Measurements from ENCODE around the gene BCAR3. TPM values are rescaled to one million over a fixed set of nuclear protein-coding genes. Genes with fewer than 3 reads are reported as not detected.
A peak's percentile ranks its signal among the peaks of the same experiment; 100 is the strongest.

The BCAR3 gene
- total and polyA plus RNA-seq, 2 experiments from 2014 or later, result 22.6 to 23.7 TPM

- no peaks in the 10 kb centered on the region for H3K79me2 ChIP-seq
- H3K27me3 ChIP-seq, result no peaks in the 10 kb centered on the region
- H3K9me2 ChIP-seq (replicated peaks; ENCODE audit: insufficient read depth), result no peaks in the 10 kb centered on the region
- no peak overlapping the region for H3K4me3 ChIP-seq
- H3K9me3 ChIP-seq (ENCODE audit: low read depth), result no peaks in the 10 kb centered on the region
- 68% methylated on average over 10 of the region's 10 CpGs for WGBS (ENCODE audit: low lambda C conversion rate, missing lambda C conversion rate)
- no peak for TF ChIP-seq EZH2 (IDR thresholded peaks at IDR 0.05; ENCODE audit: borderline replicate concordance)
- TF ChIP-seq, protein P1, sequence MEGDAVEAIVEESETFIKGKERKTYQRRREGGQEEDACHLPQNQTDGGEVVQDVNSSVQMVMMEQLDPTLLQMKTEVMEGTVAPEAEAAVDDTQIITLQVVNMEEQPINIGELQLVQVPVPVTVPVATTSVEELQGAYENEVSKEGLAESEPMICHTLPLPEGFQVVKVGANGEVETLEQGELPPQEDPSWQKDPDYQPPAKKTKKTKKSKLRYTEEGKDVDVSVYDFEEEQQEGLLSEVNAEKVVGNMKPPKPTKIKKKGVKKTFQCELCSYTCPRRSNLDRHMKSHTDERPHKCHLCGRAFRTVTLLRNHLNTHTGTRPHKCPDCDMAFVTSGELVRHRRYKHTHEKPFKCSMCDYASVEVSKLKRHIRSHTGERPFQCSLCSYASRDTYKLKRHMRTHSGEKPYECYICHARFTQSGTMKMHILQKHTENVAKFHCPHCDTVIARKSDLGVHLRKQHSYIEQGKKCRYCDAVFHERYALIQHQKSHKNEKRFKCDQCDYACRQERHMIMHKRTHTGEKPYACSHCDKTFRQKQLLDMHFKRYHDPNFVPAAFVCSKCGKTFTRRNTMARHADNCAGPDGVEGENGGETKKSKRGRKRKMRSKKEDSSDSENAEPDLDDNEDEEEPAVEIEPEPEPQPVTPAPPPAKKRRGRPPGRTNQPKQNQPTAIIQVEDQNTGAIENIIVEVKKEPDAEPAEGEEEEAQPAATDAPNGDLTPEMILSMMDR (IDR thresholded peaks at IDR 0.05; ENCODE audit: poor library complexity), result no peak
- no peak for TF ChIP-seq EZH2phosphoT487 (IDR thresholded peaks at IDR 0.05; ENCODE audit: low read depth, severe bottlenecking, unreplicated experiment)
- peaks cover 21% of the 10 kb centered on the region for H3K4me1 ChIP-seq (ENCODE audit: insufficient read depth)
- no peaks in the 10 kb centered on the region for H4K20me1 ChIP-seq (ENCODE audit: insufficient read depth, poor library complexity, severe bottlenecking)
- peak overlapping the region; percentile 86 for H3K27ac ChIP-seq
- H3K36me3 ChIP-seq (replicated peaks; ENCODE audit: insufficient read depth, low read depth), result no peaks in the 10 kb centered on the region
- no peak for DNase-seq (ENCODE audit: low spot score)
- H3K4me2 ChIP-seq, result no peak overlapping the region
- no peak overlapping the region for H2AFZ ChIP-seq
These were observed 115.4 kb downstream of the BCAR3 start for GRCh38 chr1:93566227-93566626.

- no peaks in the 10 kb centered on the region for H3K9me3 ChIP-seq (ENCODE audit: low read depth)
- peaks cover 21% of the 10 kb centered on the region for H3K4me1 ChIP-seq (ENCODE audit: insufficient read depth)
- 82% methylated on average over 4 of the region's 4 CpGs for WGBS (ENCODE audit: low lambda C conversion rate, missing lambda C conversion rate)
- TF ChIP-seq, protein P1 (IDR thresholded peaks at IDR 0.05; ENCODE audit: poor library complexity), result no peak
- TF ChIP-seq EZH2 (IDR thresholded peaks at IDR 0.05; ENCODE audit: borderline replicate concordance) (no peak), EZH2phosphoT487 (IDR thresholded peaks at IDR 0.05; ENCODE audit: low read depth, severe bottlenecking, unreplicated experiment) (no peak)
- no peaks in the 10 kb centered on the region for H3K27me3 ChIP-seq
- no peaks in the 10 kb centered on the region for H3K36me3 ChIP-seq (replicated peaks; ENCODE audit: insufficient read depth, low read depth)
- no peaks in the 10 kb centered on the region for H3K9me2 ChIP-seq (replicated peaks; ENCODE audit: insufficient read depth)
- H3K27ac ChIP-seq, result peak overlapping the region; percentile 86
- no peak overlapping the region for H3K4me3 ChIP-seq
- H3K79me2 ChIP-seq, result no peaks in the 10 kb centered on the region
- H3K4me2 ChIP-seq, result no peak overlapping the region
- H4K20me1 ChIP-seq (ENCODE audit: insufficient read depth, poor library complexity, severe bottlenecking), result no peaks in the 10 kb centered on the region
- H2AFZ ChIP-seq, result no peak overlapping the region
- no peak for DNase-seq (ENCODE audit: low spot score)
These were observed 116.0 kb downstream of the BCAR3 start for GRCh38 chr1:93565496-93566206.

DNA sequence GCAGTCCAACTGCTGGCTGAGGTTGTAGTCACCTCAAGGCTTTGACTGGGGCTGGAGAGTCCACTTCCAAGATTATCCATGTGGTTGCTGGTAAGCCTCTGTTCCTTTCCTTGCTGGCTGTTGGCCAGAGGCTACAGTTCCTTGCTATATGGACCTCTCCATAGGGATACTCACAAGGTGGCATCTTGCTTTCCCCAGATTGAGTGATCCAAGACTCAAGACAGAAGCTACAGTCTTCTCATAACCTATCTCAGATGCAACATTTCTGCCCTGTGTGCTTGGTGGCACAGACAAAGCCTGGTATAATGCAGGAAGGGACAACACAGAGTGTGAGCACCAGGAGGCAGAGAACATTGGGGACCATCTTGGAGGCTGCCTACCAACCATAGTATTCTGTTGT, 121.9 kb downstream of the BCAR3 start:
- H3K4me2 ChIP-seq, result no peak overlapping the region
- H4K20me1 ChIP-seq (ENCODE audit: insufficient read depth, poor library complexity, severe bottlenecking), result no peaks in the 10 kb centered on the region
- H3K4me1 ChIP-seq (ENCODE audit: insufficient read depth), result peaks cover 7% of the 10 kb centered on the region
- H3K36me3 ChIP-seq (replicated peaks; ENCODE audit: insufficient read depth, low read depth), result no peaks in the 10 kb centered on the region
- H3K4me3 ChIP-seq, result no peak overlapping the region
- no peak overlapping the region for H3K27ac ChIP-seq
- peaks cover 6% of the 10 kb centered on the region for H3K79me2 ChIP-seq
- TF ChIP-seq, protein P1 (IDR thresholded peaks at IDR 0.05; ENCODE audit: poor library complexity), result no peak
- peaks cover 5% of the 10 kb centered on the region for H3K9me3 ChIP-seq (ENCODE audit: low read depth)
- H3K9me2 ChIP-seq (replicated peaks; ENCODE audit: insufficient read depth), result no peaks in the 10 kb centered on the region
- H3K27me3 ChIP-seq, result no peaks in the 10 kb centered on the region
- no peak overlapping the region for H2AFZ ChIP-seq
- DNase-seq (ENCODE audit: low spot score), result no peak
